ENCODE measurements around the gene VPS72.

The VPS72 gene

DNA sequence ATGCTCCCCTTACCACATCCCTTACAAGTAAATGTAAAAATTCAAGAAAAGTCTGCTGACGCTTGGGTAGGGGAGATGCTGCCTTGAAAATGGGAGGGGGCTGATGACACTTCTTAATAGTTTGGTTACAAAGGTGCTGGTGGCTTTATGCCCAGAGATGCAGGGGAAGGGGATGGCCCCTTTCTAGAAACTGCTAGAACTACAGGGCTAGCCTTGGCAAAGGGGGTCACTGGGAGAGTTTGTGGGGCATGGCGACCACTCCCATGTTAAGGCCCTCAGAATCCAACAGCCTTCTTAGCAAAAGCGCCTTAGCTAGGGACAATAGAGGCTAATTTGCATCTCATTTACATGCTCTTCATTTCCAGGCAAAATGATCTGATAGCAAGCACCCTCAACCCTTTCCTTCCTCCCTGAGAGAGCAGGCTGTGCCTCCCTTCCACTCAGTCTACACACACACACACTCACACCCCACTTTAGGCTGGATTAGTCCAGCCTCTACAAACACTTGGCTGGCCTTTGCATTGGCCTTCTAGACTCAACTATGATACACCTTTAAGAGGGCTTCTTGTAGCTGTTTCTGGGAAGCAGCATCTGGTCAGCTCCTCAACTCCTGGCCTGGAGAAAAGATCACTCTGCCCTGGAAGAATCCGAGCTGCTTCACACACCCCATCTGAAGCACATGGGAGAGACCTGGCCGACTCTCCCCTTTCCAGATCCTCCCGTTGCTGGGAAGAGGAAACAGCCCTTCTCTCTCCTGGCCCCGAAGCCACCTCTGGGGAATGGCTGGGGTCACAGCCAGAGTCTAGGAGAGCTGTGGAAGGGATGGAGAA, 45.3 kb downstream of the VPS72 start:
- peak; percentile 93 to 97 for DNase-seq

DNA sequence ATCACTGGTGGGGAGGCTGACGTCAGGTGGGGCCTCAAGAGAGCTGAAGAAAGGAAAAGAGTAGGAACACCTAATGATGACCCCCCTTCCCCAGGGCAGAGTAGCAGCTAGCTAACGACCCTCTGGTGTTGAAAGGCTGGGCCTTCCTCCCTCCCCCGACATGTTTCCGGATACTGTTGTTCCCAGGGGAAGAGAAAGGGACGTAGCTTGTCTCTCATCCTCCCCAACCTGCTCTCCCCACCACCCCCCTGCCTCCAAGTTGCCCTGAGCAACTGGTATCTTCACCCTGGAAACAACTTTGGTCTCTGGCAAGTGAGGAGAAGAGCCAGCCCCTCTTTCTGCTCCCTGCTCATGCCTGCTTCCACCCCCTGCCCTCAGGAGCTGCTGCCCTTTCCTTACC, 46.0 kb downstream of the VPS72 start:
- peak; percentile 62 to 79 for DNase-seq

DNA sequence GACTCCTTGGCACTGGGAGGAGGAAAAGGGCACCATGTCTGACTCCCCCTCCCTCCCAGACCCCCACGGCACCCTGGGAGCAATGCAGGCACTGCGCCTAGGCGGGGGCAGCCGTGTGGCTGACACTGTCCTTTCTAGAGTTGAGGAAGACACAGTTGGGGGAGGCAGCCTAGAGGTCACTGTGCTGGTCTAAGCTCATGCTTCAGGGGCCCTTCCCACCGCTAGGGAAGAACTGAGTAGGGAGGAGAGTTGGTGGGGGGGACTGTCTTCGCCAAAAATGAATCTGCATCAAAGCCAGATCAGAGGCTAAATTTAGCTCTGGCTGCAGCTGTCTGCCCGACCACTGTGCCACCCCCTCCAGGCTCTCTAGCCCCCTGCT, 47.0 kb downstream of the VPS72 start:
- DNase-seq: no peak

DNA sequence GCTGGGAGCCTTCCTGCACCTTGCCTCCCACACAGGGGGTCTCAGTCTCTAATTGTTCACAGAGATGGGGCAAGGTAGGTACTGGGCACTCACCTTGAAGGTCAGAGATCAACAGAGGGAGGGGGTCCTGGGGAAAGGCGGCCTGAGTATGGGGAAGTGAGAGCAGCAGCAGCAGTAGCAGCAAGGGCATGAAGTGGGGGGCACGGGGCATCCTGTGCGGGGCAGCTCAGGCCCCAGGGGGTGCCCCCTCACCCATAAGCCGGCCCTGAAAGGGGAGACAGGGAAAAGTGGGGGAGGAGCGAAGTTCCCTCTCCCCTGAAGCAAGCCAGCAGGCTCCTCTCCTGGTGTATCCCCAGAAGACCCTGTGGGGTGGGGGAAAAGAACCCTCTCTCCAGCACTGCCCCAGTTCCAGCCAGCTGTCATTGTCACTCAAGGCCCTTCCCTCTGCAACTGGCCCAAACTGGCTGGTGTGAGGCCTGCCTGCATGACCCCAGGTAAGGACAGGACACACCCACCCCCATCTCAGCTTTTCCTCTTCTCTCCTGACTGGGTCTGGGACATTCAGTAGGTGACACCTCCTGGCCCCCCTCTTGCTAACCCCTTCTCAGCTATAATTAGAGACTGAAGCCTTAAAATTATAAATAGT, 47.5 kb downstream of the VPS72 start:
- no peak for DNase-seq

DNA sequence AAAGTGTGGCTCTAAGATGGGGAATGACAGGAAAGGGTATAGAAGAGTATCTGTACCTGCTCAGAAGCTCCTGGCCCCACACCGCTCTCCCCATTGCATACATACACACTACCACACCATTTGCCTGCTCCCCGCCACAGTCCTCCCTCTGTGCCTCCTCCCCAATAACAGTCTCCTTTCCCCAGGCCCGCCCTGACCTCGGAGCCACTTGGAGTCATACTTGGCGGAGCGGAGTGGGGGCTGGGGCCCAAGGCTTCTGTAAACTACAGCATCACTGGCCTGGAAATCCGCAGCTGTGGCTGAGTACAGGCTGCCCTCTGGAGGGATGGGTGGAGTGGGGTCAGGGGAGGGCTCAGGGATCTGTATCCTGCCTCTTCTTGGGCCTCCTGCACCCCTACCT, 52.2 kb downstream of the VPS72 start:
- DNase-seq: no peak

DNA sequence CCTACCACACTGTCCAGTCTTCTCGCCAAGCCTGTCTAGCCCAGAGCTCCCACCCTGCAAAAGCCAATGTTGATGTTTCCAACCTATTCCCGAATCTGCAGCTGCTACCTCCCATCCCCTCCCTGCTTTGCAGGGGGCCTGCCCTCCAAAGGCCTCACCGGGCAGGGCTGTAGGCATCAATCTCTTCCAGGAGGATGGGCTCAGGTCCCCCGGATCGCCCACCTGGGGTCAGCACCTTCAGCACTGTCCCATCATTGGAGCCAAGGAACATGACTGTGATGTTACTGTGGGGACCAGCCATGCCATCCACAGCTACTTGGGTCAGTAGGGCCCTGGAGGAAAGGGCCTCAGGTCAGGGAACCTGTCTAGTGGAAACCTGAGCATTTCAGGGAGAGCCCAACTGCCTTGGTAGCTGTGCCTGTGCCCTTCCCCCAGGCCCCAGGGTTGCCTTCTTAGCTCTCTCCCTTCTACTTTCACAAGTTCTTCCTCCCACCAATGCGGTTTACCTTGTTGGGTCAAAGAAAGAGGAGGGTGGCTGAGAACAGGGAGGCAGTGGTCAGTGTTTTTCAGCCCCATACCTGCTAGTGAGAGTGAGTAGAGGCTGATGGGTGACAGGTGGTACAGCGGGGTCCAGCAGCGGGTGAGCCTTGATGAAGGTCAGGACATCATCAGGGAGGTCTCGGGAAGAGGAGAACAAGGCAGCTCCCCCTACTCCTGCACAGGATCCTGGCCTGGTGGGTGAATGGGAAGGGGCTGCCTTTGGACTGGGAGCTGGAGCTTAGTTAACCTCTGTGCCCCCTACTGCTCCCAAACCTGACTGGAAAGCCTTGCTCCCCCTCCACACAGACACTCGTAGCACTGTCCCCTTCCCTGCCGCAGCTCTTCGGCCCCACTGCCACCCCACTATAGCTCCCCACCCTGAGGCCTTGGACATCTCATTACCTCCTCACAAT, 54.3 kb downstream of the VPS72 start:
- DNase-seq: peak in 1 of 2 experiments; percentile 42

DNA sequence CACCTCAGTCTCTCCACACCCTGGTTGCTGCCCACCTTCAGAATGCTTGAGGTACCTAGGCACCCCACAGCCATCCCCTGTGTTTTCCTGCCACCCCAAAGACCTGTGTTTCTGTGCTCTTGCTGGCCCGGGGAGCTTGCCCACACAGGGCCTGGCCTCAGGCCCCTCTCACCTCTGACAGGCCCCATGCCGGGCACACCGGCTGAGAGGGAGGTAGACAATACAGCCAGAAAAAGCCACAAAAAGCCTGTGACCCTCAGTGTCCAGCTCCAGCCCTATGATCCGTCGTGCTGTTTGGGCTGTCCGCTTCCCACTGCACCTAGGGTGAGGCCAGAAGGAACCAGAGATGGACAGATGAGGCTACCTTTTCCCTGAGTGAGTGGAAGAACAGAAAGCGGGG, 55.0 kb downstream of the VPS72 start:
- no peak for DNase-seq

DNA sequence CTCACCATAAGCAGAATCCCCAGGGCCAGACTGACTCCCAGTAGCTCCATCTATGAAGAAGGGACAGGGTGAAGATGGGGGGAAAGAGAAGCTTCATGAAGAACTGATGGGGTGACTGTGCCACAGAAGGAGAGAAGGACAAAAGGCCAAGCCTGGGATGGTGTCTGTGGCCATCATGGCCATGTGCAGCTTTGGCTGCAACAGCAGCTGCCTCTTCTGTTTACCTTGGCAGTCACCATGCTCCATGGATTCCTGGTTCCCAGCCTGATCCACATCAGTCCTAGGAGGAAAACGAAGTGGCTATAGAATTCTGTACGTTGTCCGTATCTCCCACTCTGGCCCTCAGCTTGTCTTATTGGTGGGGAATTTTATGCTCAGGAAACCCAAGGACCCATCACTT, 55.6 kb downstream of the VPS72 start:
- DNase-seq: no peak

DNA sequence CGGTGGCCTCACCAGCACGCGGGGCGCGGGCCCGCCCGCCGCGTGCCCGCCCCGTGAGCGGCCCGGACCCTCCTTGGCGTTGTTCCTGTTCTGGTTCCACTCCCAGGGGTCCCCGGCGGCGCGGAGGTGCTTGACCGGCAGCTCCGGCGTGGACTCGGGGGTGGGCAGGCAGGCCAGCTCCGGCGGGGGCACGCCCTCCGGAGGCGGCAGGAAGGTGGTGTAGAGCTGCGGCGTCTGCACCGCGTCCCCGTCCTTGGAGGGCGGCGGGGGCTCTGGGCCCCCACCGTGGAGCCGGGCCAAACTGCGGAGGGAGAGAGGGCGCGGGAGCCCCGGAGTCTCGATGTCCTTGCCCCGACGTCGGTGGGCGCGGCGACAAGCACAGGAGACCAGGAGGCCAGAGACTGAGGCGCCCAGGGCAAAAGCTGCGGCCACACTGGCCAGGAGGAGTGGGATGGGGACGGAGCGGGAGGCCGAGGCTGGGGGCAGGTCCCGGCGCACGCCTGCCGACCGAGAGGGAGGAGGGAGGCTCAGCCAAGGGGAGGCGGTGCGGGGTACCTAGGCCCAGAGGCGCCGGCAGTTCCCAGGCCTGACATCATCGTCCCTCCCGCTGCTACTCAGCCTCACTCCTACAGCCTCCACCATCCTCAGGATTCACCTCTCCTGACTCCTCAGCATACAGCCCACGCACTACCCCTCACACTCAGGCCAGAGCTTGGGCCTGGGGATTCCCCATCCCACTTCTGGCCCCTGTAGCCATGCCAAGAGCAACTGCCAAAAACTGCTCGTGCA, 56.8 kb downstream of the VPS72 start:
- no peak for DNase-seq

DNA sequence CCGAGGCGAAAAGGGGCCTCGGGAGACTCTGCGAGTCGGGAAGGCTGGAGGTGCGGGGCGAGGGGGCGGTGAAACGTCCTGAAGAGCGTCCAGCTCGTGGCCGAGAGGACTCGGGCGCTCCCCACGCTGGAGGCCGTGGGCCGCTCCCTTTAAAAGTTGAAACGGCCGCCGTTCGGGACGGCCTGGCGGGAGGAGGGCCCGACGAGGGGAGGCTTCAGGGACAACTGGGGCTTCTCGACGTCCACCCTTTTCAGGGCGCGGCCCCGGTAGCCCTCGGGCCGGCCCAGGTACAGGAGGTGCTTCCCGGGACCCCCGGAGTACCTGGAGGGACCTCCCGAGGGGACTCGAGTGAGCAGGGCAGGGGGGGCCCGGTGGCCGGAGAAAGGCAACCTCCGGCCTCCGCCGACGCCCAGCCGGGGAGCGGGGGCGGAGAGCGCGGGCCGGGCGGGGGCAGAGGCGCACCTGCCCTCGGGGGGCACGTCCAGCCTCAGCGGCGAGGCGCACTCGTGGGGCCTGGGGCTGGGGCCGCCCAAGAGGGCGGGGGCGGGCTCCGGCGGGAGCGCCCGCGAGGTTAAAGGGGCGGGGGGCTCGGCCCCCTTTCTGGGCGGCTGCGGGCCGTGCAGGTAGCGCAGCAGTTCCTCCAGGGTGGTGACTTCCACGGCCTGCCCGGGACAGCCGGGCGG, 57.5 kb downstream of the VPS72 start:
- no peak for DNase-seq

DNA sequence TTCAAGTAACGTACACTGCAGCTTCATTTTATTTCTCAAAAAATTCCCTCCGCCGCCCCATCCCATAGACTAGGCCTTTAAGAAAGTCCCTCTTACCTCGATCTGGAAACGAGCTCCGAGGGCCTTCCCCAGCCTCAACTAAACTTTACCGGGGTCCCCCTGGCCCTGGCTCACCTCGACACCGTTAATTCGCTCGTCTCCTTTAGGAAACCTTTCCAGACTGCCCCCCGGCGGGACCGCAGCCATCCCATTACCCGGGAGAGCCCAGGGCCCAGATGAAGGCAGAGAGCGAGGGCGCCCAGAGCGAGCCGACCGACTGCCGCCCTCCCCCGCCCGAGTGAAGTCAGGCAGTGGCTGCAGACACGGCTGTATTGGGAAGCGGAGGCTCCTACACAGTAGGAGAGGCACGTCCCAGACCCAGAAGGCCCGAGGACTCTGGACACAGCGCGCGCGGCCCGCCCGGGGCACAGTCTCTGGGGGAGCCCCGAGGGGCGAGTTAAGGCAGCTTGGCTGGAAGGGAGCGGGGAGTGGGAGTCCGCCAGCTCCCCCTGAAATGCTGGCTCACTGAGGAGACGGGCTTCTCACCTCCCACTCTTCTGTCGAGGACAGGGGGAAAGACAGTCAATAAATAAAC, 58.2 kb downstream of the VPS72 start:
- peak in 1 of 2 experiments; percentile 29 for DNase-seq

DNA sequence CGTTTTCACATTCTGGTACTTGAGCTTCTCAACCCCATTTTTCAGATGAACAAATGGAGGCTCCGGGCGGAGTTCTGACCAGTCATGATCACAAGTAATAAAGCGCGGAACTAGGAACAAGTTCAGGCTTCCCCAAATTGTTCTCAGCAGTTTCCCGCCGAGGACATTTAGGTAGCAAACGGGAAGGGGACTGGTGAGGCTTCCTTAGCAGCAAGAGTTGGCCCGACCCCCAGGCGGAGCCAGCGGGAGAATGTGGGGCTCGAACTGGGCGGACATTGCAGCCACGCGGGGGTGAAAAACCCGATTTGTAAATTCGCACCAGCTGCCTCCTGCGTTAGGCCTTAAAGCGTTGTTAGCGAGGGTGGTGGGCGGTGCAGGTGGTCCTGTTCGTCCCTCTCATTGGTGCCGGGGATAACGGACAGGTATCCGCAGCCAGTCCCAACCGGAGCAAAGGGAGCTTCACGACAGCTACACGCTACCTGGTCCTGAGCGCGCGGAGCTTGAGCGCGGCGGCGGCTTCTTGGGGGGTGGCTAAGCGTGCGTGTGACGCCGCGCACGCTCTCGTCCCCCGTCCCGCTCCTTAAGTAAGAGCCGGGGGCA, 58.9 kb downstream of the VPS72 start:
- DNase-seq: peak; percentile 45 to 78

DNA sequence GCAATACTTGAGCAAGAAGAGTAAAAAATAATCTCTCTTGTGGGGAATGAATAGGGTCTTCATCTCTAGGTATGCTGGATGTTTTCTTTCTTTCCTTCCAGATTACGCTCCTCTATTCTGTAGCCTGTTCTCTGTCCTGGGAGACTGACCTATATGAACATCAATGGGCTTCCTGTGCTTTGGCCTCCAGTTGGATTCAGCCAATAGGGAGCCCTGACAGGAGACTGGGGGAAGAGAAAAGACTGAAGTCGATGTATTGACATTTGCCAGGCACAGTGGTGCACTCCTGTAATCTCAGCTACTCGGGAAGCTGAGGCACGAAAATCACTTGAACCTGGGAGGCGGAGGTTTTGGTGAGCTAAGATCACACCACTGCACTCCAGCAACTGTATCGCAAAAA, 61.2 kb downstream of the VPS72 start:
- no peak for DNase-seq
